GM12878 (cell line): ENCODE measurements around the gene SLC30A7. TPM values are rescaled to one million over a fixed set of nuclear protein-coding genes. Genes with fewer than 3 reads are reported as not detected.

Source experiments
- ATAC-seq: fragments of 200-7000 bp; cut with Tn5 transposase; 3 replicates; pipeline ENCODE4 v1.9.1; 2020; ENCODE audit warnings: mild to moderate bottlenecking, moderate library complexity
- BruUV-seq: library from RNA; stranded (reverse); fragments of 400-500 nt; replicated peaks from 2 replicates; lab custom pipeline; 2021; lab: Mats Ljungman, UMichigan
- CTCF ChIA-PET: fragments of 300-600 bp; sonication (Branson Sonifier 250); formaldehyde crosslinking; extraction: SDS; loops from one replicate; lab custom pipeline; 2021; ENCODE audit warnings: inconsistent platforms; lab: Yijun Ruan, JAX
- POLR2A ChIA-PET: fragments of 350-600 bp; formaldehyde crosslinking; extraction: SDS; loops from one replicate; lab custom pipeline; 2021; ENCODE audit warnings: inconsistent platforms; lab: Charles Lee
- RAD21 ChIA-PET: fragments of 300-600 bp; sonication (Branson Sonifier 250); formaldehyde crosslinking; loops from one replicate; lab custom pipeline; 2023; ENCODE audit warnings: antibody characterized with exemption; ENCODE audit not compliant: unreplicated experiment; lab: Charles Lee
- SMC1A ChIA-PET: fragments of 300-600 bp; sonication (Branson Sonifier 250); formaldehyde crosslinking; loops from one replicate; lab custom pipeline; 2023; ENCODE audit not compliant: unreplicated experiment, uncharacterized antibody; lab: Charles Lee
- DNase-seq: peaks from one replicate; pipeline ENCODE4 v3.0.0-alpha.2; 2011; ENCODE audit warnings: low read depth, low spot score
- FAIRE-seq: peaks from 3 replicates; lab custom pipeline; 2011; peaks lifted over from hg19 to GRCh38; lab: Jason Lieb, UNC
- H2AFZ ChIP-seq: 2 replicates; pipeline ENCODE4 v1.6.0; 2011; ENCODE audit warnings: low read depth, low read length, control low read depth; ENCODE audit not compliant: control insufficient read depth
- H3K27ac ChIP-seq: 2 replicates; pipeline ENCODE4 v1.5.1; 2011; ENCODE audit warnings: control low read depth; ENCODE audit not compliant: control insufficient read depth, insufficient read depth
- H3K27me3 ChIP-seq, 2 experiments: replicated peaks in 1 of 2; 2 replicates each; pipeline versions ENCODE4 v1.6.0 to v1.6.1; 2011; ENCODE audit warnings: low read length in 1 of 2; ENCODE audit not compliant: control insufficient read depth in 2 of 2, insufficient read depth in 2 of 2
- H3K36me3 ChIP-seq, 2 experiments: 2 replicates each; pipeline ENCODE4 v1.5.1; 2011; ENCODE audit warnings: low read length in 1 of 2; ENCODE audit not compliant: control insufficient read depth in 2 of 2, insufficient read depth in 2 of 2
- H3K4me1 ChIP-seq: 2 replicates; pipeline ENCODE4 v1.6.1; 2011; ENCODE audit warnings: mild to moderate bottlenecking, low read length, moderate library complexity, mixed read lengths; ENCODE audit not compliant: control insufficient read depth, insufficient read depth
- H3K4me2 ChIP-seq: 2 replicates; pipeline ENCODE4 v1.6.0; 2011; ENCODE audit warnings: control low read depth; ENCODE audit not compliant: control insufficient read depth, insufficient read depth
- H3K4me3 ChIP-seq: fragments of 200-600 bp; sonication (generic); 2 replicates; pipeline ENCODE4 v1.5.1; 2016
- H3K79me2 ChIP-seq: 2 replicates; pipeline ENCODE4 v1.6.0; 2011; ENCODE audit warnings: low read length; ENCODE audit not compliant: control insufficient read depth, insufficient read depth
- H3K9ac ChIP-seq: 2 replicates; pipeline ENCODE4 v1.8.0; 2011; ENCODE audit warnings: low read length, control low read depth, mixed read lengths; ENCODE audit not compliant: control insufficient read depth, insufficient read depth
- H3K9me3 ChIP-seq: replicated peaks from 3 replicates; pipeline ENCODE4 v1.5.1; 2011; ENCODE audit warnings: mild to moderate bottlenecking, low read length; ENCODE audit not compliant: control insufficient read depth, insufficient read depth
- H4K20me1 ChIP-seq: 2 replicates; pipeline ENCODE4 v1.6.0; 2011; ENCODE audit not compliant: control insufficient read depth, insufficient read depth
- JUNB ChIP-seq: IDR thresholded peaks from 2 replicates; pipeline ENCODE4 v1.6.1; 2016; ENCODE audit warnings: antibody characterized with exemption, mild to moderate bottlenecking
- MTA2 ChIP-seq: fragments of 450-650 bp; IDR thresholded peaks from 2 replicates; pipeline ENCODE4 v1.6.1; 2016; ENCODE audit warnings: low read depth, mild to moderate bottlenecking, moderate library complexity
- NR2C2 ChIP-seq: IDR thresholded peaks from 2 replicates; pipeline ENCODE4 v1.6.1; 2011; ENCODE audit warnings: borderline replicate concordance, low read depth; ENCODE audit not compliant: control insufficient read depth, insufficient read length
- RUNX3 ChIP-seq: IDR thresholded peaks from 2 replicates; pipeline ENCODE4 v1.6.1; 2012; ENCODE audit warnings: low read length, inconsistent platforms
- SREBF1 ChIP-seq: IDR thresholded peaks from 2 replicates; pipeline ENCODE4 v1.6.1; 2012; ENCODE audit warnings: mild to moderate bottlenecking, low read length
- SUZ12 ChIP-seq: fragments of 200-600 bp; sonication (generic); IDR thresholded peaks from one replicate; pipeline ENCODE4 v1.6.1; 2018; ENCODE audit warnings: antibody characterized with exemption, mild to moderate bottlenecking; ENCODE audit not compliant: unreplicated experiment
- WGBS: methylation state at CpG from one replicate; pipeline ENCODE4 v1.1.6; 2016; ENCODE audit warnings: low lambda C conversion rate; ENCODE audit not compliant: insufficient replicate concordance, insufficient coverage; ENCODE audit errors: missing lambda C conversion rate; 5-methylcytosine and 5-hydroxymethylcytosine counted together
- in situ Hi-C: fragments of 300-500 bp; cut with MboI; formaldehyde crosslinking; loops from 9 replicates; pipeline ENCODE4 v1.14.3; 2018; ENCODE audit warnings: mixed read lengths
- intact Hi-C: fragments of 100-400 bp; cut with micrococcal nuclease; formaldehyde crosslinking; loops from one replicate; pipeline ENCODE4 v1.14.2; 2022; ENCODE audit not compliant: unreplicated experiment
- polyA plus RNA-seq, 11 experiments: library from polyadenylated mRNA; depleted of rRNA in 4 of 11; unstranded in 6 of 11; stranded (reverse) in 5 of 11; fragments of >200 nt; fragmentation: Nextera tagmentation in 4 of 11; fragmentation: Illumina TruSeq in 1 of 11; extraction: Ambion mirVana in 4 of 11; extraction: Trizol in 1 of 11; gene quantifications; 1 replicate in 1 of 11; 2 replicates in 10 of 11; pipeline versions ENCODE4 v1.2.1 to v1.2.3, GENCODE V29; 2011 to 2016; ENCODE audit warnings: inconsistent platforms in 2 of 11, missing spikeins in 2 of 11, low read depth in 1 of 11
- total RNA-seq, 4 experiments: library from RNA; depleted of rRNA in 3 of 4; stranded (reverse); fragments of >200 nt in 3 of 4; fragmentation: Illumina TruSeq in 1 of 4; extraction: Trizol in 1 of 4; gene quantifications; 2 replicates each; pipeline versions ENCODE4 v1.2.1 to v1.2.3, GENCODE V29; 2013 to 2021

The SLC30A7 gene
- total and polyA plus RNA-seq, 10 of the 15 experiments (the other 5 are each of a cell fraction or from before 2014, with no cell fraction given): 4.4 to 23.3 (median 16.9) TPM

GRCh38 chr1:100892554-100892953 lies 3.3 kb upstream of the SLC30A7 start:
- RAD21 ChIA-PET: interaction anchor here (1.1 to 1.9 kb wide), 2 partner anchors 24 to 398 kb away, joined by 4 to 6 read pairs; no protein-coding TSS in a partner anchor
- Histone ChIP-seq H2AFZ (no peak overlapping the region), H3K27ac (no peak overlapping the region), H3K27me3 (no peaks in the 10 kb centered on the region), H3K9me3 (peaks cover 19% of the 10 kb centered on the region), H3K4me1 (peaks cover 8% of the 10 kb centered on the region; the same call in 1 of the 2 replicates), H3K79me2 (peaks cover 33% of the 10 kb centered on the region), H3K4me2 (peak overlapping the region; percentile 94), H3K9ac (no peak overlapping the region), H3K36me3 (no peaks in the 10 kb centered on the region), H3K4me3 (no peak overlapping the region), H4K20me1 (no peaks in the 10 kb centered on the region)
- SMC1A ChIA-PET: interaction anchor here (0.6 to 1.1 kb wide), 3 partner anchors 16 to 396 kb away, joined by 3 to 4 read pairs (median 3); no protein-coding TSS in a partner anchor
- no peak for FAIRE-seq
- WGBS: 95% methylated on average over 3 of the region's 3 CpGs
- no peak for ATAC-seq
- no peak for DNase-seq
- BruUV-seq: no TSS peak
- TF ChIP-seq JUNB (no peak), MTA2 (no peak), NR2C2 (no peak), SREBF1 (no peak), SUZ12 (no peak)
- intact Hi-C loops (no loop called here), in situ Hi-C loops (no loop called here)
- CTCF ChIA-PET: interaction anchor here (0.9 to 4.7 kb wide), 2 partner anchors 17 to 24 kb away, joined by 3 to 16 read pairs; no protein-coding TSS in a partner anchor
- POLR2A ChIA-PET: interaction anchor here (0.7 kb wide), 1 partner anchor 173 kb away, joined by 3 read pairs; the partner anchor contains the start of gene VCAM1

- peaks cover 0 to 3% of the 10 kb centered on the region in 2 experiments; a peak in 1 of 4 replicates for H3K36me3 ChIP-seq
- DNase-seq (no peak), ATAC-seq (no peak)
- H4K20me1 ChIP-seq: no peaks in the 10 kb centered on the region
- in situ Hi-C loops: no loop called here
- POLR2A ChIA-PET: interaction anchor here (0.8 kb wide), 1 partner anchor 11 kb away, joined by 3 read pairs; no protein-coding TSS in a partner anchor
- TF ChIP-seq RUNX3: no peak
- TF ChIP-seq, all 136 proteins: peak for 0
- peak overlapping the region; percentile 89 for H3K4me3 ChIP-seq
- WGBS: 88% methylated on average over 2 of the region's 2 CpGs
- peaks cover 8% of the 10 kb centered on the region; the same call in 1 of the 2 replicates for H3K4me1 ChIP-seq
- ChIA-PET RAD21 (interaction anchor here (1.1 to 2.1 kb wide), 5 partner anchors 25 to 478 kb away, joined by 4 to 8 read pairs (median 5); no protein-coding TSS in a partner anchor), SMC1A (interaction anchor here (1.2 to 3.2 kb wide), 4 partner anchors 14 to 517 kb away, joined by 3 to 14 read pairs (median 4); no protein-coding TSS in a partner anchor), CTCF (interaction anchor here (0.8 to 4.7 kb wide), 2 partner anchors 11 to 25 kb away, joined by 3 to 16 read pairs; no protein-coding TSS in a partner anchor)
- H3K27me3 ChIP-seq: no peaks in the 10 kb centered on the region
- no peak for FAIRE-seq
- BruUV-seq: no TSS peak
- peaks cover 18% of the 10 kb centered on the region for H3K9me3 ChIP-seq
- intact Hi-C loops: no loop called here
- H2AFZ ChIP-seq: peak overlapping the region; percentile 7; the same call in 1 of the 2 replicates
- H3K4me2 ChIP-seq: peak overlapping the region; percentile 94
- peak overlapping the region; percentile 93 for H3K27ac ChIP-seq
- peaks cover 44% of the 10 kb centered on the region for H3K79me2 ChIP-seq
- H3K9ac ChIP-seq: peak overlapping the region; percentile 98
These were observed 2.2 kb upstream of the SLC30A7 start for GRCh38 chr1:100893718-100894117.
